GM18951 (cell line): ENCODE data around the gene AMTN.

Experiments used
- POLR2A ChIP-seq: IDR thresholded peaks from 4 replicates; pipeline ENCODE4 v1.6.1; 2011; ENCODE audit warnings: mild to moderate bottlenecking; ENCODE audit not compliant: insufficient read length, insufficient read depth; ENCODE audit errors: extremely low read depth
- in situ Hi-C: fragments of 300-500 bp; cut with MboI; formaldehyde crosslinking; loops from one replicate; pipeline ENCODE4 v1.12.0; 2022; ENCODE audit warnings: low sequenced_read_pairs, mixed read lengths, inconsistent platforms; ENCODE audit not compliant: unreplicated experiment

Gene AMTN

GRCh38 chr4:70581980-70582379, 63.6 kb downstream of the AMTN start:
- TF ChIP-seq POLR2A = no peak
- in situ Hi-C loops = no loop called here
